HEK293 (cell line): ENCODE results near the gene SPC24.
A peak's percentile ranks its signal among the peaks of the same experiment; 100 is the strongest.

Experiments used
- CTCF ChIA-PET: fragments of 350-600 bp; formaldehyde crosslinking; extraction: SDS; loops from one replicate; lab custom pipeline; 2021; ENCODE audit warnings: antibody characterized with exemption; lab: Yijun Ruan, JAX
- POLR2A ChIA-PET: fragments of 300-600 bp; formaldehyde crosslinking; extraction: SDS; loops from one replicate; lab custom pipeline; 2020; ENCODE audit warnings: antibody characterized with exemption, inconsistent platforms; lab: Yijun Ruan, JAX
- H3K27ac ChIP-seq: fragments of 200-500 bp; sonication (Bioruptor generic); 2 replicates; pipeline ENCODE4 v1.5.1; 2014; ENCODE audit warnings: low read depth, low read length, control low read depth, inconsistent platforms; ENCODE audit errors: extremely low read depth
- H3K36me3 ChIP-seq, 2 experiments: fragments of 200-500 bp in 1 of 2; sonication (Bioruptor generic) in 1 of 2; 1 replicate in 1 of 2; 2 replicates in 1 of 2; pipeline ENCODE4 v1.5.1; 2014 to 2017; ENCODE audit warnings: inconsistent platforms in 2 of 2, low read length in 2 of 2; ENCODE audit not compliant: control insufficient read depth in 2 of 2, insufficient read depth in 1 of 2
- H3K4me1 ChIP-seq: fragments of 200-500 bp; sonication (Bioruptor generic); 2 replicates; pipeline ENCODE4 v1.5.1; 2014; ENCODE audit warnings: mild to moderate bottlenecking, low read length, inconsistent platforms; ENCODE audit not compliant: control insufficient read depth, insufficient read depth
- H3K4me3 ChIP-seq: 2 replicates; pipeline ENCODE4 v1.5.1; 2011; ENCODE audit warnings: low read depth, mild to moderate bottlenecking, control low read depth, low read length, moderate library complexity
- H3K9me3 ChIP-seq: fragments of 200-500 bp; sonication (Bioruptor generic); 2 replicates; pipeline ENCODE4 v1.5.1; 2014; ENCODE audit warnings: low read depth, low read length, inconsistent platforms; ENCODE audit not compliant: control insufficient read depth, insufficient read depth
- OVOL3 ChIP-seq: fragments of 450-650 bp; formaldehyde crosslinking; IDR thresholded peaks from 2 replicates; pipeline ENCODE4 v1.5.1; 2016; ENCODE audit warnings: missing biosample characterization, missing genetic modification characterization
- ZNF121 ChIP-seq: fragments of 450-650 bp; formaldehyde crosslinking; IDR thresholded peaks from 2 replicates; pipeline ENCODE4 v1.5.1; 2016; ENCODE audit warnings: missing biosample characterization, missing genetic modification characterization
- ZNF157 ChIP-seq: fragments of 450-650 bp; formaldehyde crosslinking; IDR thresholded peaks from 2 replicates; pipeline ENCODE4 v1.5.1; 2016; ENCODE audit warnings: missing biosample characterization, missing genetic modification characterization
- ZNF16 ChIP-seq: fragments of 450-650 bp; formaldehyde crosslinking; IDR thresholded peaks from 2 replicates; pipeline ENCODE4 v1.5.1; 2016; ENCODE audit warnings: low read depth, missing biosample characterization, missing genetic modification characterization
- ZNF214 ChIP-seq: fragments of 450-650 bp; formaldehyde crosslinking; IDR thresholded peaks from 2 replicates; pipeline ENCODE4 v1.5.1; 2017; ENCODE audit warnings: missing biosample characterization, mild to moderate bottlenecking, missing genetic modification characterization, borderline replicate concordance
- ZNF473 ChIP-seq: fragments of 450-650 bp; formaldehyde crosslinking; IDR thresholded peaks from 2 replicates; pipeline ENCODE4 v1.5.1; 2017; ENCODE audit warnings: missing biosample characterization, missing genetic modification characterization
- ZNF501 ChIP-seq: fragments of 450-650 bp; formaldehyde crosslinking; IDR thresholded peaks from 2 replicates; pipeline ENCODE4 v1.5.1; 2016; ENCODE audit warnings: missing biosample characterization, missing genetic modification characterization
- ZNF621 ChIP-seq: fragments of 450-650 bp; formaldehyde crosslinking; IDR thresholded peaks from 2 replicates; pipeline ENCODE4 v1.5.1; 2017; ENCODE audit warnings: missing biosample characterization, missing genetic modification characterization
- ZNF623 ChIP-seq: fragments of 450-650 bp; formaldehyde crosslinking; IDR thresholded peaks from 2 replicates; pipeline ENCODE4 v1.5.1; 2016; ENCODE audit warnings: missing biosample characterization, missing genetic modification characterization
- ZNF670 ChIP-seq: fragments of 450-650 bp; formaldehyde crosslinking; IDR thresholded peaks from 2 replicates; pipeline ENCODE4 v1.5.1; 2016; ENCODE audit warnings: missing biosample characterization, missing genetic modification characterization, low read depth
- ZNF830 ChIP-seq: fragments of 450-650 bp; IDR thresholded peaks from 2 replicates; pipeline ENCODE4 v1.5.0; 2018; ENCODE audit warnings: missing biosample characterization, missing genetic modification characterization, low read depth, mild to moderate bottlenecking, moderate library complexity

SPC24 gene

GRCh38 chr19:11169896-11170678 lies 14.5 kb upstream of the SPC24 start:
- TF ChIP-seq ZNF16 (peak; percentile 91), ZNF830 (no peak)
- POLR2A ChIA-PET = no interaction called here
- Histone ChIP-seq H3K4me1 (no peaks in the 10 kb centered on the region), H3K27ac (no peak overlapping the region), H3K9me3 (no peaks in the 10 kb centered on the region), H3K36me3 (peaks cover 4 to 70% of the 10 kb centered on the region in 2 experiments; a peak in 2 of 3 replicates), H3K4me3 (no peak overlapping the region)
- CTCF ChIA-PET = no interaction called here

DNA sequence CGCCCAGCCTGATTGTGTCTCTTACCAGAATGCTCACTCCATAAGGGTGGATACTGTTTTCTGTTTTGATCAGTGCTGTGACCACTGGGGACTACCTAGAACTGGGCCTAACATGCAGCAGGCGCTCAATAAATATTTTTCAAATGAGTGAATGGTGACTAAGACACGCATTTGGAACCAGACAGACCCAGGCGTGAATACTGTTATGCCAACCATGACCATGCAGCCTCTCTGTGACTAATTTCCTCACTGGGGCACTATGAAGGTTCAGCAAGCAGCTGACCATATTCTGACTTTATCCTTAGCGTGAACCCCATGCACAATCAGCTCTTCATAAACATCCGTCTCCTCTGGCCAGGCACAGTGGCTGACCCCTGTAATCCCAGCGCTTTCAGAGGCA lies 13.0 kb upstream of the SPC24 start:
- CTCF ChIA-PET = interaction anchor here (0.6 to 1.0 kb wide), 2 partner anchors 81 to 125 kb away, joined by 3 read pairs; no protein-coding TSS in a partner anchor
- H3K9me3 ChIP-seq = no peaks in the 10 kb centered on the region
- TF ChIP-seq ZNF670 (tag by site-specific recombination) (no peak), ZNF157 (peak; percentile 90)
- POLR2A ChIA-PET = interaction anchor here (1.0 kb wide), 1 partner anchor 14 kb away, joined by 3 read pairs; no protein-coding TSS in a partner anchor
- H3K4me3 ChIP-seq = no peak overlapping the region
- H3K4me1 ChIP-seq = no peaks in the 10 kb centered on the region
- H3K36me3 ChIP-seq = peaks cover 4 to 59% of the 10 kb centered on the region in 2 experiments; a peak in 2 of 3 replicates
- H3K27ac ChIP-seq = no peak overlapping the region

- Histone ChIP-seq H3K9me3 (no peaks in the 10 kb centered on the region), H3K36me3 (peaks cover 4 to 46% of the 10 kb centered on the region in 2 experiments; a peak in 2 of 3 replicates), H3K4me1 (no peaks in the 10 kb centered on the region), H3K27ac (no peak overlapping the region), H3K4me3 (no peak overlapping the region)
- CTCF ChIA-PET = interaction anchor here (0.6 kb wide), 1 partner anchor 1543 kb away, joined by 3 read pairs; no protein-coding TSS in a partner anchor
- POLR2A ChIA-PET = interaction anchor here (0.7 kb wide), 1 partner anchor 34 kb away, joined by 3 read pairs; no protein-coding TSS in a partner anchor
- 0 out of 2 replicates have a peak, but pooled peaks have one; percentile 41 for TF ChIP-seq ZNF621
- TF ChIP-seq ZNF214 (tag by site-specific recombination) = no peak
- peak; percentile 96 for TF ChIP-seq ZNF623
Observed at GRCh38 chr19:11166281-11167142, 10.9 kb upstream of the SPC24 start.

DNA sequence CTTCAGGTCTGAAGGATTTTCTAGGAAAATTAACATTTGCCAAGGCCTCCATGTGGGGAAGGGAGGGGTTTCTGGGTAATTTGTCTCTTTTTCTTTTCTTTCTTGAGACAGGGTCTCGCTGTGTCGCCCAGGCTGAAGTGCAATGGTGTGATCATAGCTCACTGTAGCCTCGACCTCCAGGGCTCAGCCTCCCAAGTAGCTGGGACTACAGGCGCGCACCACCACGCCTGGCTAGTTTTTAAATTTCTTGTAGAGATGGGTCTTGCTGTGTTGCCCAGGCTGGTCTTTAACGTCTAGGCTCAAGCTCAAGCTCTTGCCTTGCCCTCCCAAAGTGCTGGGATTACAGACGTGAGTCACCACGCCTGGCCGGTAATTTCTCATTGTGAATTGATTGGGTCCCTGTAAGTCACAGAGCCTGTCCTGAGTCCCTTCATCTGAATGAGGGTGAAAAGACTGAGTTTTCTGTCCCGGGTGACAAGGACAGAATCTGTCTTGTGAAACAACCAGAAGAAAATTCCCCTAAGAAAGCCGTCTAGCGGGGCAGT lies 10.0 kb upstream of the SPC24 start:
- Histone ChIP-seq H3K4me3 (no peak overlapping the region), H3K4me1 (no peaks in the 10 kb centered on the region)
- TF ChIP-seq ZNF121 (tag by site-specific recombination) (0 out of 2 replicates have a peak, but pooled peaks have one; percentile 48), ZNF501 (tag by site-specific recombination) (no peak)
- TF ChIP-seq, all 188 proteins: peak for 1
- ChIA-PET POLR2A (no interaction called here), CTCF (no interaction called here)
- Histone ChIP-seq H3K27ac (no peak overlapping the region), H3K36me3 (peaks cover 4 to 41% of the 10 kb centered on the region in 2 experiments; a peak in 2 of 3 replicates), H3K9me3 (no peaks in the 10 kb centered on the region)

- Histone ChIP-seq H3K4me1 (no peaks in the 10 kb centered on the region), H3K4me3 (no peak overlapping the region), H3K36me3 (peaks cover 4 to 35% of the 10 kb centered on the region in 2 experiments; a peak in 2 of 3 replicates), H3K27ac (no peak overlapping the region), H3K9me3 (no peaks in the 10 kb centered on the region)
- POLR2A ChIA-PET = interaction anchor here (1.2 kb wide), 1 partner anchor 22 kb away, joined by 4 read pairs; no protein-coding TSS in a partner anchor
- CTCF ChIA-PET = interaction anchor here (0.5 to 1.3 kb wide), 2 partner anchors 10 to 97 kb away, joined by 3 to 4 read pairs; partner anchors contain the start of gene DOCK6
- TF ChIP-seq ZNF473 (tag by site-specific recombination) (no peak), OVOL3 (tag by site-specific recombination) (no peak)
Observed at GRCh38 chr19:11164879-11165406, 9.4 kb upstream of the SPC24 start.
